AG09309 (cell line): Measurements from ENCODE around the gene STC2.
"Not testable (repeated sequence)": the region's sequence is repeated elsewhere in the genome, so short reads cannot be mapped to it uniquely, and the experiment has no call there.

Experiments used
- DNase-seq: peaks from one replicate; pipeline ENCODE4 v3.0.0-alpha.2; 2010; ENCODE audit warnings: low read depth
- H3K4me3 ChIP-seq: 2 replicates; pipeline ENCODE4 v1.5.1; 2011; ENCODE audit warnings: mild to moderate bottlenecking, low read depth, low read length, moderate library complexity; ENCODE audit not compliant: control insufficient read depth
- CTCF ChIP-seq: IDR thresholded peaks from 2 replicates; pipeline ENCODE4 v1.5.1; 2011; ENCODE audit warnings: mild to moderate bottlenecking, low read depth, low read length, inconsistent platforms; ENCODE audit not compliant: insufficient read depth, control insufficient read depth; ENCODE audit errors: missing control alignments

Gene STC2

DNA sequence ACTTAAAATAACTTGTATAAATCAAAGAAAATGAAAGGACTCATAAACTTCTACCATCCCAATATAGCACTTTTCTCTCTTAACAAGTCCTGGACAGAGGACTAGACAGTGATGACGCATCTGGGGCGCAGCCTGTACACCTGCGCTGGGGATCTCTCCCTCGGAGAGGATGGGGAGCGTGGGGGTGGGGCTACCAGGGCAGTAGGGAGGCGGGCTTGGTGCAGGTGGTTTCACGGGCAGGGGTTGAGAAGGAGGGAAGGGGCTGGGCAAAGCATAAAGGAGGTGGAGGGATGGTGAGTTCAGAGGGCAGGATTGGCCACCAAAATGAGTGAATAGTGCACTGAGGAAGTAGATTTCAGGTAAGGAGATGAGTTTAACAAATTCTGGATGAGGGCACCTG, 41.1 kb downstream of the STC2 start:
- no peak for TF ChIP-seq CTCF
- no peak overlapping the region for H3K4me3 ChIP-seq
- DNase-seq: no peak

DNA sequence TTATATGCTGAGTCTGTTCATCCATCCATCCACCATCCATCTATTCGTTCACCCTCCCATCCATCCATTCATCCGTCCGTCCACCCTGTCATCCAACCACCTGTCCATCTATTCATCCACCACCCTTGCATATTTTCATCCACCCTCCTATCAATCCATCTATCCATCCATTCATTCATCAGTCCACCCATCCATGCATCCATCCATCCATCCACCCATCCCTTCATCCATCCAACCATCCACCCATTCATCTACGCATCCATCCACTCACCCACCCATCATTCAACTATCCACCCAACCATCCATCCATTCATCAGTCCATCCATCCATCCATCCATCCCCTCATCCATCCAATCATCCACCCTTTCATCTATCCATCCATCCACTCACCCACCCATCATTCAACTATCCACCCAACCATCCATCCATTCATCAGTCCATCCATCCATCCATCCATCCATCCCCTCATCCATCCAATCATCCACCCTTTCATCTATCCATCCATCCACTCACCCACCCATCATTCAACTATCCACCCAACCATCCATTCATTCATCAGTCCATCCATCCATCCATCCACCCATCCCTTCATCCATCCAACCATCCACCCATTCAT, 43.8 kb downstream of the STC2 start:
- H3K4me3 ChIP-seq, DNase-seq: not testable (repeated sequence)

- DNase-seq: no peak
- TF ChIP-seq CTCF: peak; percentile 79
- H3K4me3 ChIP-seq: peak overlapping the region; percentile 25
Observed at GRCh38 chr5:173283318-173284288, 44.6 kb downstream of the STC2 start.

- no peak overlapping the region for H3K4me3 ChIP-seq
Observed at GRCh38 chr5:173282916-173283315, 45.3 kb downstream of the STC2 start.

GRCh38 chr5:173281910-173282309, 46.3 kb downstream of the STC2 start:
- H3K4me3 ChIP-seq: no peak overlapping the region
- DNase-seq: no peak
- TF ChIP-seq CTCF: peak; percentile 51

More at GRCh38 chr5:173282916-173283315, 45.3 kb downstream of the STC2 start:
- TF ChIP-seq CTCF: no peak
- no peak for DNase-seq

DNA sequence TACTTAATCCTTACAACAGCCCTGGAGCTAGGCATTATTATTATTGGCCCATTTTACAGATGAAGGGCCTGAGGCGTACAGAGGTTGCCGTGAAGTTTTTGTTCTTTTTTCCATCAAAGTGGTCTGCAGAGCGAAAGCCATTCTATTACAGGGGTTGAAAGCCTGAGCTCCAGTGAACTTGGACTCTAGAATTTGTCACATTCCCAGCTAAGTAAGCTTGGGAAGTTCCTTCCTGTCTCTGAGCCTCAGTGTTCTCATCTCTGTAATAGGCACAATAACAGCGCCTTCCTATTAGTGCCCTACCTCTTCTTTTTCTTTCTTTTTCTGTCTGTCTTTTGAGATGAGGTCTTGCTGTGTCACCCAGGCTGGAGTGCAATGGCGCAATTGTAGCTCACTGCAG, 49.0 kb downstream of the STC2 start:
- TF ChIP-seq CTCF: no peak
- no peak overlapping the region for H3K4me3 ChIP-seq
- DNase-seq: no peak

GRCh38 chr5:173278641-173279040, 49.6 kb downstream of the STC2 start:
- H3K4me3 ChIP-seq: no peak overlapping the region
- TF ChIP-seq CTCF: no peak
- DNase-seq: no peak
